PC-9 (cell line): ENCODE results near the gene ASB11. TPM values are rescaled to one million over a fixed set of nuclear protein-coding genes. Genes with fewer than 3 reads are reported as not detected.

ENCODE experiments used
- BruUV-seq: library from RNA; stranded (reverse); fragments of 400-500 nt; replicated peaks from 2 replicates; lab custom pipeline; 2021; lab: Mats Ljungman, UMichigan
- CTCF ChIA-PET: fragments of 300-600 bp; sonication (Branson Sonifier 250); formaldehyde crosslinking; loops from one replicate; lab custom pipeline; 2022; ENCODE audit warnings: antibody characterized with exemption; lab: Charles Lee
- POLR2A ChIA-PET: fragments of 300-600 bp; sonication (Branson Sonifier 250); formaldehyde crosslinking; loops from one replicate; lab custom pipeline; 2022; ENCODE audit warnings: antibody characterized with exemption; ENCODE audit not compliant: unreplicated experiment; lab: Charles Lee
- DNase-seq, 2 experiments: peaks; one replicate each; pipeline versions ENCODE4 v3.0.0 to v3.0.0-alpha.2; 2015 to 2022; ENCODE audit warnings: mixed read lengths in 1 of 2
- H2AFZ ChIP-seq: fragments of 200-600 bp; sonication (generic); 2 replicates; pipeline ENCODE4 v1.8.1; 2017; ENCODE audit warnings: antibody characterized with exemption
- H3F3A ChIP-seq: fragments of 200-600 bp; sonication (generic); 2 replicates; pipeline ENCODE4 v1.8.1; 2017; ENCODE audit warnings: antibody characterized with exemption, mild to moderate bottlenecking, low read depth; ENCODE audit not compliant: insufficient read depth
- H3K27ac ChIP-seq: fragments of 200-600 bp; sonication (generic); 2 replicates; pipeline ENCODE4 v1.6.1; 2016; ENCODE audit warnings: mixed run types
- H3K27me3 ChIP-seq: fragments of 200-600 bp; sonication (generic); 2 replicates; pipeline ENCODE4 v1.6.1; 2016; ENCODE audit warnings: low read depth, mixed run types; ENCODE audit not compliant: insufficient read depth
- H3K36me3 ChIP-seq: fragments of 200-600 bp; sonication (generic); 2 replicates; pipeline ENCODE4 v1.6.1; 2016; ENCODE audit warnings: low read depth, mixed run types
- H3K4me1 ChIP-seq: fragments of 200-600 bp; sonication (generic); replicated peaks from 2 replicates; pipeline ENCODE4 v1.6.1; 2016; ENCODE audit warnings: mixed run types; ENCODE audit not compliant: insufficient read depth
- H3K4me2 ChIP-seq: fragments of 200-600 bp; sonication (generic); 2 replicates; pipeline ENCODE4 v1.6.1; 2017; ENCODE audit warnings: mixed run types
- H3K4me3 ChIP-seq: fragments of 200-600 bp; sonication (generic); 2 replicates; pipeline ENCODE4 v1.6.1; 2016; ENCODE audit warnings: mixed run types
- H3K79me2 ChIP-seq: fragments of 200-600 bp; sonication (generic); 2 replicates; pipeline ENCODE4 v1.6.1; 2017; ENCODE audit warnings: low read depth, mixed run types
- H3K9me2 ChIP-seq: fragments of 200-600 bp; sonication (generic); 2 replicates; pipeline ENCODE4 v1.8.1; 2017; ENCODE audit warnings: mild to moderate bottlenecking; ENCODE audit not compliant: insufficient read depth
- H3K9me3 ChIP-seq: fragments of 200-600 bp; sonication (generic); 2 replicates; pipeline ENCODE4 v1.8.1; 2016; ENCODE audit warnings: low read depth; ENCODE audit not compliant: insufficient read depth
- H4K20me1 ChIP-seq: fragments of 200-600 bp; sonication (generic); 2 replicates; pipeline ENCODE4 v1.8.1; 2017; ENCODE audit not compliant: insufficient read depth
- EZH2 ChIP-seq: fragments of 200-600 bp; sonication (generic); IDR thresholded peaks from 2 replicates; pipeline ENCODE4 v1.8.0; 2017; ENCODE audit warnings: antibody characterized with exemption, low read depth
- intact Hi-C: fragments of 100-400 bp; cut with micrococcal nuclease; formaldehyde crosslinking; loops from one replicate; pipeline ENCODE4 v1.10.0; 2022; ENCODE audit not compliant: unreplicated experiment
- total RNA-seq: library from RNA; stranded (reverse); gene quantifications from 2 replicates; pipeline ENCODE4 v1.2.3, GENCODE V29; 2021
- TF ChIP-seq, protein P1 (sequence below): fragments of 200-600 bp; sonication (generic); conservative IDR thresholded peaks from 2 replicates; pipeline ENCODE4 v1.6.1; 2017; ENCODE audit warnings: mixed run types, antibody characterized with exemption, mild to moderate bottlenecking, moderate library complexity

Gene ASB11
- total RNA-seq, 1 experiment from 2014 or later, result not detected

DNA sequence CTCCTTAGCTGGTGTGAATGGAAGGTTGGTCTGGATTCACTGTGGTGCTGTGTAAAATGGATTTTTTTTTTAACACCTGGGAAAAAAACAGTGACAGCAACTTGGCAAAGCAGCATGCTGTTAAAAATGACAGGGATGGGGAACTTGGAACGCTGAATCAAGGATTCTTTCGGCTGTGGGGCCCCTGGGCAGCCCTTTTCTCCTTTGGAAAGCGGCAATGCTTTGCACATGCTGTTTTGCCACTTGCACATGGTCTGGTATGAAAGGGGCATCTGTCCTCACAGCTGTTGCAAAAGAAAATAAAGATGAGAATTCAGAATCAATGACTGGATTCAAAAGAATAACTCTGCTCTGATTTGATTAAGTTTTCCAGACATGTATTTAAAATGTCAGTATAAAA, 30.5 kb upstream of the ASB11 start:
- Histone ChIP-seq H3K9me2 (no peaks in the 10 kb centered on the region), H3K9me3 (no peaks in the 10 kb centered on the region), H2AFZ (no peak overlapping the region), H3K36me3 (no peaks in the 10 kb centered on the region), H3K79me2 (no peaks in the 10 kb centered on the region), H3K27me3 (no peaks in the 10 kb centered on the region), H3K4me1 (0 out of 2 replicates have a peak, but pooled peaks cover 5% of the 10 kb centered on the region), H3F3A (0 out of 2 replicates have a peak, but pooled peaks cover 4% of the 10 kb centered on the region), H3K27ac (no peak overlapping the region), H4K20me1 (no peaks in the 10 kb centered on the region), H3K4me3 (no peak overlapping the region), H3K4me2 (no peak overlapping the region)
- intact Hi-C loops, result no loop called here
- BruUV-seq, result no TSS peak
- TF ChIP-seq, protein P1, sequence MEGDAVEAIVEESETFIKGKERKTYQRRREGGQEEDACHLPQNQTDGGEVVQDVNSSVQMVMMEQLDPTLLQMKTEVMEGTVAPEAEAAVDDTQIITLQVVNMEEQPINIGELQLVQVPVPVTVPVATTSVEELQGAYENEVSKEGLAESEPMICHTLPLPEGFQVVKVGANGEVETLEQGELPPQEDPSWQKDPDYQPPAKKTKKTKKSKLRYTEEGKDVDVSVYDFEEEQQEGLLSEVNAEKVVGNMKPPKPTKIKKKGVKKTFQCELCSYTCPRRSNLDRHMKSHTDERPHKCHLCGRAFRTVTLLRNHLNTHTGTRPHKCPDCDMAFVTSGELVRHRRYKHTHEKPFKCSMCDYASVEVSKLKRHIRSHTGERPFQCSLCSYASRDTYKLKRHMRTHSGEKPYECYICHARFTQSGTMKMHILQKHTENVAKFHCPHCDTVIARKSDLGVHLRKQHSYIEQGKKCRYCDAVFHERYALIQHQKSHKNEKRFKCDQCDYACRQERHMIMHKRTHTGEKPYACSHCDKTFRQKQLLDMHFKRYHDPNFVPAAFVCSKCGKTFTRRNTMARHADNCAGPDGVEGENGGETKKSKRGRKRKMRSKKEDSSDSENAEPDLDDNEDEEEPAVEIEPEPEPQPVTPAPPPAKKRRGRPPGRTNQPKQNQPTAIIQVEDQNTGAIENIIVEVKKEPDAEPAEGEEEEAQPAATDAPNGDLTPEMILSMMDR, result no peak
- no peak for TF ChIP-seq EZH2
- POLR2A ChIA-PET, result no interaction called here
- DNase-seq, result no peak
- CTCF ChIA-PET, result no interaction called here

DNA sequence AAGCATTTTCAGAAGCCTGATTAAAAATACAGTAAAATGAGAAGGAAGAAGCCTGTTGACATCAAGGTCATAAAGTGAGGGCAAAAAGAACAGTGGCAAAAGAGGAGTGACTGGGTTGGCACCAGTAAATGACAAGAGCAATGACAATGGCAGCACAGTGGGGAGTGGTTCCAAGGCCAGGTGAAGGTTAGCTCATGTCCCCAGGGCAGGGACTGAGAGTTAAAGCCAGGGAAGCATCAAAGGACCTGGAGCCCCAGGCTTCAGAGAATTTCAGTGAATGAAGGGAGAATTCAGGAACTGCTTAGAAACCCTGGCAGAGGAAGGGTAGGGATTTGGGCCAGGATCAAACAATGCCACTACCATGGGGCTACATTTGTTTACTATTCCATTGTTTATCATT, 28.7 kb upstream of the ASB11 start:
- no TSS peak for BruUV-seq
- Histone ChIP-seq H3K79me2 (no peaks in the 10 kb centered on the region), H3K9me3 (no peaks in the 10 kb centered on the region), H3K4me3 (no peak overlapping the region), H3K4me2 (no peak overlapping the region), H3K9me2 (no peaks in the 10 kb centered on the region), H4K20me1 (no peaks in the 10 kb centered on the region), H3K27ac (no peak overlapping the region), H2AFZ (no peak overlapping the region), H3K36me3 (no peaks in the 10 kb centered on the region), H3F3A (0 out of 2 replicates have a peak, but pooled peaks cover 4% of the 10 kb centered on the region), H3K27me3 (no peaks in the 10 kb centered on the region), H3K4me1 (0 out of 2 replicates have a peak, but pooled peaks cover 5% of the 10 kb centered on the region)
- DNase-seq, result no peak
- ChIA-PET POLR2A (interaction anchor here (0.6 kb wide), 1 partner anchor 244 kb away, joined by 7 read pairs; no protein-coding TSS in a partner anchor), CTCF (no interaction called here)
- intact Hi-C loops, result no loop called here
- no peak for TF ChIP-seq EZH2
- TF ChIP-seq, protein P1, result no peak

DNA sequence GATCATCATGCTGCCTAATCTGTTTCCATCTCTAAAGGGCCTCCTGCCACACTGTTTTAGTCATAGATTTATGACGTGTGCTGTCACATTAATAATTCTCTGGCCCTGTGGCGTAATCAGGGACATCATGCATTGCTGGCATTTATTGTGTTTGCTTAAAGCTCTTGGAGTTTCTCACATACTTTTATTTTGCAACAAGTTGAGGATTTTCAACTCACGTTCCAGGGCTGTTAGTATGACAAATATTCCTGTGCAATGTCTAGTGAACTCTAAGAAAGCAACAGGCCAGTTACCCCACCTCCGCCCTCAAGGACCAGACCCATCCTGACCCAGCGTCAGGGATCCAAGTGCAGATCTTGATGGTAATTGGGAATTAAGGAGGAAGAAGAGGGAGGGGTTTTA, 27.6 kb upstream of the ASB11 start:
- intact Hi-C loops, result no loop called here
- Histone ChIP-seq H3K27me3 (no peaks in the 10 kb centered on the region), H3K79me2 (no peaks in the 10 kb centered on the region), H3K4me3 (no peak overlapping the region), H4K20me1 (no peaks in the 10 kb centered on the region), H3K36me3 (no peaks in the 10 kb centered on the region), H3K9me3 (no peaks in the 10 kb centered on the region), H2AFZ (no peak overlapping the region), H3K27ac (no peak overlapping the region), H3K4me2 (0 out of 2 replicates have a peak overlapping the region, but pooled peaks have one; percentile 3), H3K4me1 (0 out of 2 replicates have a peak, but pooled peaks cover 5% of the 10 kb centered on the region), H3K9me2 (no peaks in the 10 kb centered on the region), H3F3A (0 out of 2 replicates have a peak, but pooled peaks cover 4% of the 10 kb centered on the region)
- no TSS peak for BruUV-seq
- TF ChIP-seq, protein P1, result no peak
- TF ChIP-seq EZH2, result no peak
- peak in 1 of 2 experiments; percentile 86 for DNase-seq
- POLR2A ChIA-PET, result no interaction called here
- CTCF ChIA-PET, result interaction anchor here (0.6 kb wide), 1 partner anchor 506 kb away, joined by 3 read pairs; no protein-coding TSS in a partner anchor
